ENCODE data around the gene HSD17B3. TPM values are rescaled to one million over a fixed set of nuclear protein-coding genes. Genes with fewer than 3 reads are reported as not detected.
"Not testable (repeated sequence)": the region's sequence is repeated elsewhere in the genome, so short reads cannot be mapped to it uniquely, and the experiment has no call there.

HSD17B3 gene
- total RNA-seq, 1 donor, result not detected

DNA sequence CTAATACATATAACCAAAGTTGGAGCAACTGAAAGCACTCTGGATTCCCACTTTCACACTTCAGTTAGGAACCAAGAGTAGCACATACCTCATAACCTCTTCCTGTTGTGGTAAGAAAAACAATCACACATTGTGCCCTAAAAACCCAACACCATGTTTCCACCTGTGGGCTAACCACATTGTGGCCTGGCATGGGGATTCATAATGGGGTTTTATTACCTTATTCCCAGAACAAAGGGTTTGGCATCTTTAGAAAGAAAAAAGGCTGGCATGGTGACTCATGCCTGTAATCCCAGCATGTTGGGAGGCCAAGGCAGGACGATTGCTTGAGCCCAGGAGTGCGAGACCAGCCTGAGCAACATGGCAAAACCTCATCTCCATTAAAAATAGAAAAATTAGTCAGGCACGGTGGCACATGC lies 60.6 kb downstream of the HSD17B3 start:
- DNase-seq (ENCODE audit: low read depth in 2 of 3, low spot score in 2 of 3), result peak in 1 of 3 donors; percentile 68

DNA sequence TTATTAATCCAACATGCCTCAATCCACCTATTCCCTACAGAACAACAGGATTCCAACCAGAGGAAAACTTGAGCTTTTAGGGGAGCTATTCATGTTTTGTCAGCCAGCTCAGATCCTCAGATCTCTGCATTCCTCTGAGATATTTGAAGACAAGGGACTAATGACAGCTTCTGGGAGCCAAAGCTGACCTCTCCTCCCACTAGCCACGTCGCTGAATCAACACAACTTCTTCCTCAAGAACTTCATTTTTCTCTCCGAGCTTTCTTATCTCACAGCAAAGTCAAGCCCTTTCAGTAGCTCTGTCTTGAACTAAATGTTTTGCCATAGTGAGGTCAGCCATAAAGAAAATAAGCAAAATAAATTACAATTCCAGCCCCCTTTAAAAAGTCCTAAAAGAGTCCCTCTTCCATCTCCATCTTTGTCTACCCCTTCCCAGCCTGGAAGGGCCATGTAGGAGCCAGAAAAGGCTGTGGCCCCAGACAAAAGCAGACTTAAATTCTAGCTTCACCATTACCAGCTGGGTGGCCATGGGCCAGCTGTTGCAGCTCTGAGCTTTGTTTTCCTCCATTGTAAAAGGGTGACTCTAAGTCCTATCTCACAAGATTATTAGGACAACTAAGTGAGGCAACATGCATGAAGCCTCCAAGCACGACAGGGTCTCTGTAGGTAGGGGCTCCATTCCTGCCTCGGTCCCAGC lies 65.0 kb downstream of the HSD17B3 start:
- DNase-seq (ENCODE audit: low read depth in 2 of 3, low spot score in 2 of 3), result no peak

DNA sequence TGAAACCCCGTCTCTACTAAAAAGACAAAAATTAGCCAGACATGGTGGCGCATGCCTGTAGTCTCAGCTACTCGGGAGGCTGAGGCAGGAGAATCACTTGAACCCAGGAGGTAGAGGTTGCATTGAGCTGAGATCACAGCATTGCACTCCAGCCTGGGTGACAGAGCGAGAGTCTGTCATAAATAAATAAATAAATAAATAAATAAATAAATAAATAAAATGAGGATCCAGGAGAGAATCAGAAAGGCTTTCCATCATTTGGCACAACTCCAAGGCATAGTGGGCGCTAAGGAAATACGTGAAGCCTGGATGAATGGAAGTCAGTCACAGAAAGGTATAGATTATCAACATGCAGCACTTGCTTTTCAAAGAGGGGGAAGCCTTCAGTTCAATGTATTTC lies 65.6 kb downstream of the HSD17B3 start:
- DNase-seq (ENCODE audit: low read depth in 2 of 3, low spot score in 2 of 3), result not testable (repeated sequence)

DNA sequence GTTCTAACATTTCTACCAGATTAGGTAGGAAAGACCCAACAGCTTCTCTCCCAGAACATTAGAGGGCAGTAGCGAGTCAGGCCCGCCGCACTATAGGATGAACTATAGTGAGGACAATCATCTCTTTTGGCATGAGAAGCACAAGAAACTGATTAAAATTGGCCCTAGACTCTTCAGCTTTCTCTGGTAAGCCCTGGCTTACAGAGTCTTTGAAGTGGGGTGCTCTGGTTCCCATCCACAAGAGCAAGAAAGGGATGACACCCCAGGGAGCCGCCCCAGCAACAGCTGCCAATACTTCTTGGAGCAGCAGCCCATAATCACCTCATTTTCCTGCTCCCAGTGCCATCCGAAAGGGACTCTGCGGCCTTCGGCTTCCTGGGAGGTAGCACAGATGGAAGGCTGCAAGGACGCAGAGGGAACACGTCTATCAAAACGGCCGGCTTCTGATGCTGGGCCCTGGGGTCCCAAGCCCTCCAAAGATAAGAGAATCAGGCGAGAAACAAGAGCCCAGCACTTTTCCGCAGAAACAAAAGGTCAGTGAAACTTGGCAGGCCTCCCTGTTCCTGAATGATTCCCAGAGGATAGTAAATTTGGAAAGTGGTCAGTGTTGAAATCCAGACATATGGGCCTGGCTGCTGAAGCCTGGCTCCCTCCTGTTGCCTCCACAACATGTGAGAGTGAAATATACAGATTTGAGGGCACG lies 69.3 kb downstream of the HSD17B3 start:
- peak in 2 of 3 donors; percentile 33 to 74 for DNase-seq (ENCODE audit: low read depth in 2 of 3, low spot score in 2 of 3)

DNA sequence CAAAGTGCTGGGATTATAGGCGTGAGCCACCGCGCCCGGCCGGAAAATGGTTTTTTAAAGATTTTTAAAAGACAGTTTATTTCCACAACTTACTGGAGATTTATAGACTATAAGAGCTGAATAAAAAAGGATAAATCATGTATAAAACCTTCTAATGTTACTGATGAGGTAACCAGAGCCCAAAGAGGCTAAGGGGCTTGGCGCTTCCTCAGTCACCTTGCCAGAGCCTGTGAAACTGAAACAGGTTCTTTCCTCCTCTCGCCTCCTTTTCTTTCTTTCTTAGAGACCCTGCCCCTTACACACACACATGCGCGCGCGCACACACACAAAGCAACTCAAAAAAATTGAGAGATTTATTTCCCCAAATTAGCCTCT lies 69.8 kb downstream of the HSD17B3 start:
- no peak for DNase-seq (ENCODE audit: low read depth in 2 of 3, low spot score in 2 of 3)

DNA sequence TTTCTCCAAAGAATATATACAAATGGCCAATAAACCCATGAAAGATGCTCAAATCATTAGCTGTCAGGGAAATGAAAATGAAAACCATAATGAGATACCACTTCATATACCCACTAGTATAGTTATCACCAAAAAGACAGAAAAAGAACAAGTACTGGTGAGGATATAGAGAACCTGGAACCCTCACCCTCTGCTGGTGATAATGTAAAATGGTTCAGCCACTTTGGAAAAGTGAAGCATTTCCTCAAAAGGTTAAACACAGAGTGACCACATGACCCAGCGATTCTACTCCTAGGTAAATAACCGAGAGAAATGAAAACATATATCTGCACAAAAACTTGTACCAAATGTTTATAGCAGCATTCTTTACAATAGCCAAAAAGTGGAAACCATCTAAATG lies 72.0 kb downstream of the HSD17B3 start:
- DNase-seq (ENCODE audit: low read depth in 2 of 3, low spot score in 2 of 3), result no peak

DNA sequence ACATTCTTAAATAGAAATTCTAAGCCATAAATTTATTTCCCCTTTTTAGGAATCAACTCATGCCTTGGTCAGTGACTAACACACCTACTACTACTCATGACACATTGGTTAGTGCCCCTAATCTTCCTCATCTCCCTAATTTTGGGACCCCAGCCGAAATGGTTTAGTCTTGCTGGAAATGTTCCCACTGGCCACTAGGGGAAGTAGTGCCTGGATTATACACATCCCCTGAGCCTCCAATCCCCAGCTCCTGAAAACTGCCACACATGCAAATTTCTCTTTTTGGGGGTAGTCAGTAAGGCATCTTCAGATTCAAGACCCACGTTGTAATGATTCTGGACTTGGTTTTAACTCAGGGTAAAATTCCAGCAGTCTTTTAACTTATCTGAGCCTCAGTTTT lies 79.8 kb downstream of the HSD17B3 start:
- DNase-seq (ENCODE audit: low read depth in 2 of 3, low spot score in 2 of 3), result peak in 1 of 3 donors; percentile 18

DNA sequence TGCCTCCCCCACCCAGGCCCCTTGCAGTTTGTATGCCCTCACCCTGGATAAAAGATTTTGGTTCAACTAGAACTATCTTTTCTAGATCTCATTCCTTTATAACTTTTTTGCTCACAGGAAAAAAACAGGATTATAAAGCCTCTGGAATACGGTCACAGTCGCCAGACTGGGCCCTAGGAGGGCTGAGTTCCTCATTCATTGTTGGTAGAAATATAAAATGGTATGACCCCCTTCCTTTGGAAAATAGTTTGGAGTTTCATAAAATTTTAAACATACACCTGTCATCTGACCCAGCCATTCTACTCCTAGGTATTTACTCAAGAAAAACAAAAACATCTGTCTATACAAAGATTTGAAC lies 82.1 kb downstream of the HSD17B3 start:
- no peak for DNase-seq (ENCODE audit: low read depth in 2 of 3, low spot score in 2 of 3)

DNA sequence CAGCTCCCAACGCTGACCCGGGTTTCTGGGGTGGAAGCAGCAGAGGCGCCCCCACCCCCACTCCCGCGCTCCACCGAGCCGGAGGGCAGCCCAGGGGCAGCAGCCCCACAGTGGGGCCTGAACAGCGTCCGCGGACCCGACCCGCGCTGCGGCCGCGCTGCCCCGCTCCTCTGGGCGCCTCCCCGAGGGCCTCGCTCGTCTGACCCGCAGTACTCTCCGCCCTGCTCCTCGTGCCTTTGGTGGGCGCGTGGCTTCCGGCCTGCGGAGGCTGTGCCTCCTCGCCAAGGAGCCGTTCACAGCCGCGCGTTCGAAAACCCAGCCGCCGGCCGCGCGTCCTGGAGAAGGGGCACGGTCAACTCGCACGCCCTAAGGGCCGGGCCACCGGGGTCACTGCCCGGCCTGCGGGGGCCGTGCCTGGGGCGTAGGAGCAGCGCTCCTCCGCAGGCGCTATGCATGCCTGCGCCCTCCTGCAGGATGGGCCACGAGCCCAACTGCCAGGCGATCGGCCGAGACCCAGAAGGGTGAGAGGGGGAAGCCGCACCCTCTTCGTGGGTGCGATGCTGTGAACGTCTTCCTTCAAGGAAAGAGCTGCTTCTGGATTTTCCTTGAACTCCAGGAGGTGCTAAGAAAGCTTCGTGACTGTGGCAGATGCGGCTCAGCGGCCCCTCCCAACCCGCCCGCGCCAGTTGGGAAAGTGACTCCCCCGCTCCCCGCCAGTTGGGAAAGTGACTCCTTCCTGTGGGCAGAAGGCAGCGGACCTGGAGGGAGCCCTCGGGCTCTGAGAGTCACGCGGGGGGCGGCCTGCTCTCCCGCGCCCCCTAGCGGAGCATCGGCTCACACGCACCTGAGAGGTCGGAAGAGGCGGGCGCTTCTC lies 82.7 kb downstream of the HSD17B3 start:
- DNase-seq (ENCODE audit: low read depth in 2 of 3, low spot score in 2 of 3), result peak; percentile 13 to 47 (median 45)

DNA sequence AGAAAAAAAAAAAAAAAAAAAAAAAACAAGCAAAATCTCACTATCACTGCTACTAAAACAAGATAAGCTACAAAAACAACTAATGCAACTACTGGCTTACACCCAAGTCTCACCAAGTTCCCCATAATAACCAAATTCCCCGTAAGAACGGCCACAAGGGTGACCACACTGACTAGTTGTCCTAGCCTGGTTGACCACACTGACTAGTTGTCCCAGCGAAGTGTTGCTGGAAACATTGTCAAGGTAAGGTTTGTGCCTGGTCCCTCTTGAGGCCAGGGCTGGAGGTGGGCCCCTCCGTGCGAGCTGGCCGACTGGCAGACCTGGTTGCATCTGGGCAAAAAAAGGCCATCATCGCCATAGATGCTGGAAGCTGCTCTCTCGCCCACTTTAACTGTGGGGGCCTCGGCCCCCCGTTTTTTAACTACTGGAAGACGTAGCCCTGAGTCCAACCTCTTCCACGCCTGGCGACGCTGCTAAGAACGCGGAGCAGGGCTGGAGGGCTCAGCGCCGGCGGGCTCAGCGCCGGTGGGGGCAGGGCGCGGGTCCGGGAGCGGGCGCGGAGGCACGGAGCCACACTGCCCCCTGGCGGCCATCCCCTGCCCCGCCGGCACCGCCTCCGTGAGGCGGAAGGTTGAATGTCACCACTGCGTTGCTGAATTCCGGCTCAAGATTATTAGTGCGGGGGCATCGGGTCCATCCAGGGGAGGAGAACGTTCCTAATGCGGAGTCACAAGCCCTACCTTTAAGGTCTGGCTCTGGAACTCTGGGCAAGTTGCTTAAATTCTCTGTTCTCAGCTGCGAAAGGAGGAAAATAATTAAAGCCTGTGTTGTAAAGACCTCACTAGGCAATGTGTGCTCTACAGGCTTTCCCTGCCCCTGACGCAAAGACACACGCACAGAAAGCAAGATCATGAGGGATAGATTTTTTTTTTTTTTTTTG lies 84.0 kb downstream of the HSD17B3 start:
- DNase-seq (ENCODE audit: low read depth in 2 of 3, low spot score in 2 of 3), result peak; percentile 58 to 76 (median 67)

DNA sequence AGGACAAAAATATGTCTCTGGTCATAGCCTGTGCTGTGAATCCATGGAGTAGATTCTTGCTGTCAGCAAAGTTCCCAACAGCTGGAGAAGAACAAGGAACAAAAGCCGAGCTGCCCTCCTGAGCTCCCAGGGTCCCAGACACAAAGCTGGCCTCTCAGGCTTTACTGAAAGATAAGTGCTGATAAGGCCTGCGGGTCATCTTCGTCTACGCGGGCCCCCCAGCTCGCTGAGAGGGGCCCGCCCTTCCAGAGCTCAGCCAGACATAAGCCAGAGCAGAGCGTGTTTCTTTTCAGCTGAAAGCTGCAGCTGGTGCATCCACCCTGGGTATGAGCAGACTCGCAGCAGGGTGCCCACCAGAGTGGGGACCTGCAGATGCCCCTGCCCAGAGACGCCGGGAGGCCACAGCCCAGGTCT lies 84.7 kb downstream of the HSD17B3 start:
- no peak for DNase-seq (ENCODE audit: low read depth in 2 of 3, low spot score in 2 of 3)

DNA sequence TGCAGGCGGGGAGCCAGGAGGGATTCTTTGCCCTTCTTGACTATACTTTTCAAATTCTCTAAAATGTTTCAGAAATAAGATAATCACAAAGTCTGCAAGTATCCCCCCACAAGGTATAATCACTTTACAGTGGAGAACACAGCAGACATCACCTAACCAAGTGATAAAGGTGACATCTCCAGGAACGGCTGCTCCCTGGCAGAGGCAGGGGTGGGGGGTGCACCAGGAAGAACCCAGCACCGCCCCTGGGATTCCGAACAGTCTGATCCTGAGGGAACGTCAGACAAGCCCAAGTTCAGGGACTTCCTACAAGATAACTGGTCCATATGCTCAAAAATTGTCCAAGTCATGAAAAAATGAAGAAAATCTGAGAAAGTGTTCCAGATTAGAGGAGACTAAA lies 85.4 kb downstream of the HSD17B3 start:
- DNase-seq (ENCODE audit: low read depth in 2 of 3, low spot score in 2 of 3), result no peak

DNA sequence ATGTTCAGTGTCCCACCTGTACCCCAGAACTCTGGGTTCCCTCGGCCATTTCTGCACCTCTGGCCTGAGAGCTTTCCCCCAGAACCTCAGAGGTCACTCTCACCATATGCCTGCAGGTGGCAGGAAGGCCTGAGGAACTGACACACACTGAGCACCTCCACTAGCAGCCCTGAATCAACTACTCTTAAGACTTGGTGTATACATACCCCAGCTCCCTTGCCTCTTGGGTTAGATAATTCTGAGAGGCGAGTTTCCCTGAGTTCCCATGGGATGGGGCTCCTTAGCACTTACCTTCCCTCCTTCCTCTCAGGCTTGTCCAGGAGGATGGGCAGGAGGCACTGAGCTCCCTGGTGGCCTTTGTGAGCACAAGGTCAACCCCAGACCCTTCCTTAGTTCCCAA lies 86.1 kb downstream of the HSD17B3 start:
- no peak for DNase-seq (ENCODE audit: low read depth in 2 of 3, low spot score in 2 of 3)

DNA sequence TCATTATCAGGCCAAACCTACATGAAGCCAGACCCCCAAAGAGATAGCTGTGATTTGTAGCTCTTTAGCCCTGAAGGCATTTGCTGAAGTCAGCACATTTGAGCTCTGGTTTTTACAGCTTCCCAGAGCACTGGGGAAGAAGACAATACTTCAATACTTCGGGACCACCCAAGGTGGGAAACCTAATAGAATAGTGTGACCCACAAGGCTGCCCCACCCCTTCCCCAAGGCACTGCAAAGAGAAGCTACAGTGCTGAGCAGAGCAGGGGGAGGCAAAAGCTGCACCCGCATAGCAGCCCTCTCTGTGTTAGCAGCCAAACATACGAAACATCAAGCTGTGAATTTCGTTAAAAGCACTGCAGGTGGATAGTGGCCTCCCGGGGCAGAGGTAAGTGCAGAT lies 87.3 kb downstream of the HSD17B3 start:
- no peak for DNase-seq (ENCODE audit: low read depth in 2 of 3, low spot score in 2 of 3)

DNA sequence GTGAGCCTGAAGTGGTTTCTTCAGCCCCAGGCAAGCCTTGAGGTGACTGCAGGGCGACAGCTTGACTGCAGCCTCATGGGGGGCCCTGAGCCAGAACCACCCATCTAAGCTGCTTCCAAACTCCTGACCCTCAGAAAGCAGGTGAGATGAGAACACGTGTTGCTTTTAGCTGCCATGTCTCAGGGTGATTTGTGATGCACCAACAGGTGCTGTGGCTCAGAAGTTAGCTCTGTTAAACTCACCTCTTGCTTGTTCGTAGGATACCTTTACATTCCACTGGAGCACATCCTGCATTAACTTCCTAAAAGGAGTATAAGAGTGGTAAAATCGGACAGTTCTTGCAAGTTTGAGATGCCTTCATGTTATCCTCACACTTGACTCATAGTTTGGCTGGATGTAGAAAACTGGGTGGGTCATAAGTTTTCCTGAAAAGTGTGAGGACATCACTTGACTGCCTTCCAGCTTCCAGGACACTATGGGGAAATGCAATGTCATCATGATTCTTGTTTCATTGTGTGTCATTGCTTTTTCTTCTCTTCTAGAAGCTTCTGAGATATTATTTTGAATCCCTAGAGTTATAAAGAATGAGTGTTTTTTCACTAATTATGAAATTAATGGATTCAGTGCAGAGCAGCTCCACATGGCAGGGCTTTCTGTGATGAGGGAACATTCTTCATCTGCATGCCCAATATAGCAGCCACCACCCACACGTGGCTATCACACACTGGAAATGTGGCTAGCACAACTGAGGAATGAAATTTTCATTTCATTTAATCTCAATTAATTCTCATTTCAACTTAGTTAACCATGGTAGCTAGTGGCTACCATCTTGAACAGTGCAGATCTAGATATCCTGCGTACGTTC lies 92.3 kb downstream of the HSD17B3 start:
- DNase-seq (ENCODE audit: low read depth in 2 of 3, low spot score in 2 of 3), result no peak

DNA sequence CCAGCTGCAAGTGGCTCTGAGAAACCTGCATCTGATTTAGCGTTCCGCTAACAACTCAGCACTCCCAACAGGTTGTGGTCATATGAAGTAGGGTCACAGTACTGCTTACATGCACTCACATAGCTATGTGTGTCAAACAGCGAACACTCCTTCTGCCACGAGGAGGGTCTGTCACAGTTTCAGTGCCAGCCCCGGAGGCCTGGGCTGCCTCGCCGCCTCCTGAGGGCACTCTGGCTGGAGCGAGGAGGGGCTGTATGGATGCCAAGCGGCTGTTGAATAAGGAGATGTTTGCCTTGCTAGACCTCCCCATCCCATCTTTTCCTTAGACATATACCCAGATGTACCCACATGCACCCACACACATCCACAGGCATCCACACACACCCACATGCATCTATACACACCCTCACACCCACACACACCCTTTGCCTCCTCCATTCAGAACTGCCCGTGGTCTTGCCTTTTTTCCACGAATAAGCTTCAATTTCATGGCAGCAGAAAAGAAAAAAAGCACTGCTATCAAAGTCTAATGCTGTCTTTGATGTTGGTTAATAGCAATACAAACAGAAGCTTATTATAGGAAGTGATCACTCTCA lies 95.7 kb downstream of the HSD17B3 start:
- no peak for DNase-seq (ENCODE audit: low read depth in 2 of 3, low spot score in 2 of 3)

DNA sequence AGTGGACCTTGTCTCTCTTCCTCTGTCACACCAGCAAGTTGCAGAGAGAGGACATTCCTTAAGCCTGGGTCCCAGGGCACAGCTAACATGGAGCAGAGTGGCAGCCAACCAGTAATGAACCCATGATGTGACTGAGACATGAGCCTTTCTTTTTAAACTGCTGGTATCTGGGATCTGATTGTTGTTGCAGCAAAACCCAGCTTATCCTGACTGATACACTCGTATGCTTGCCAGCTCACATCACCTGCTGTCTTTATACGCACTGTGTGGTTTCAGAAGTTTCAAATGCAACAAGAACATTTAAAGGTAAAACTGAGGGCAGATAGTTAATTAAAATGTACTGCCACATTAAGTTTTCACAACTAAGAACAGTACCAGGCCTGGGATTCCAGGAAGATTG lies 97.1 kb downstream of the HSD17B3 start:
- no peak for DNase-seq (ENCODE audit: low read depth in 2 of 3, low spot score in 2 of 3)

DNA sequence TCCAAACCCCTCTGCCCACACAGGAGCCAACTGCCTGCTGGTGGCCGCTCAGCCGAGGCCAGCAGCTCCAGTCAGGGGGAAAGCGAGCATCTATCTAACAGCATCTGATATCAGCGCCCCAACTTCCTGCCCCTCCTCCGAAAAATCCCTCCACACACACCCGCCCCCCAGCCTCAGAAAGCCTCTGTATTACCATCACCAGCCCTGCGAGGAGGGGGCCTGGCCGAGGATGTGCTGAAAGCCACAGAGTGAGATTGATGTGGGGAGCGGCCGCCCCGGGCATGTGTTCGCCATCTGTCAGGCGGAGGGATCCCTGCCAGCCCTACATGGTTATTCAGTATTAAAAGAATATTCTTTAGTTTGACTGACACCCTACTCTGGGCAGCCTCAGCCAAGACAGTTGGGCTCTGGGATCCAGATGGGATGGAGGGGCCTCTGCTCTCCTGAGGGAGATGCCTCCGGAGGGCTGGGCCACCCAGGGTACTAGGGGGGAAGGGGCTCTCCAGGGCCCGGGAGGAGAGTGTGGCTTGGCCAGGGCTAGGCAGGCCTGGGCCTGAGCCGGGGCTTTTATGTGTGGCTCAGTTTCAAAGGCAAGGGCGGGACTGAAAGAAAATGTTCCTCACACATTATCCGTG lies 98.0 kb downstream of the HSD17B3 start:
- no peak for DNase-seq (ENCODE audit: low read depth in 2 of 3, low spot score in 2 of 3)
